Mammary epithelial cell (primary cell): ENCODE data around the gene UGGT2.
"Not testable (repeated sequence)": the region's sequence is repeated elsewhere in the genome, so short reads cannot be mapped to it uniquely, and the experiment has no call there.

Experiments
- CTCF ChIP-seq, 2 donors: IDR thresholded peaks in 1 of 2; conservative IDR thresholded peaks in 1 of 2; 2 replicates each; pipeline ENCODE4 v1.5.1; 2011 to 2012; ENCODE audit warnings: inconsistent platforms in 2 of 2, low read length in 2 of 2, mild to moderate bottlenecking in 2 of 2, control low read depth in 1 of 2, low read depth in 1 of 2; ENCODE audit not compliant: insufficient read depth in 1 of 2; ENCODE audit errors: extremely low read depth in 1 of 2
- EZH2 ChIP-seq: IDR thresholded peaks from 2 replicates; pipeline ENCODE4 v1.6.1; 2012; ENCODE audit warnings: low read length, inconsistent platforms, borderline replicate concordance

GRCh38 chr13:96050955-96051354 is 2.2 kb downstream of the UGGT2 start:
- TF ChIP-seq CTCF (conservative IDR thresholded peaks at IDR 0.05 in 1 of 2, IDR thresholded peaks at IDR 0.05 in 1 of 2; ENCODE audit: extremely low read depth in 1 of 2, insufficient read depth in 1 of 2, low read depth in 1 of 2, low read length in 2 of 2); EZH2: not testable (repeated sequence)
